Endodermal cell (in vitro differentiated cells): ENCODE results near the gene FAM209B. TPM values are rescaled to one million over a fixed set of nuclear protein-coding genes. Genes with fewer than 3 reads are reported as not detected.

Experiments
- DNase-seq: peaks from one replicate; pipeline ENCODE4 v3.0.0-alpha.2; 2017
- H3K27ac ChIP-seq: 2 replicates; pipeline ENCODE4 v1.5.1; 2013; ENCODE audit warnings: mild to moderate bottlenecking, low read depth, low read length, moderate library complexity
- H3K27me3 ChIP-seq: 2 replicates; pipeline ENCODE4 v1.6.1; 2013; ENCODE audit warnings: mild to moderate bottlenecking, low read length, moderate library complexity; ENCODE audit not compliant: insufficient read depth, control insufficient read depth, poor library complexity, severe bottlenecking
- H3K36me3 ChIP-seq: 2 replicates; pipeline ENCODE4 v1.7.0; 2013; ENCODE audit warnings: mild to moderate bottlenecking, low read length, moderate library complexity; ENCODE audit not compliant: control insufficient read depth, insufficient read depth
- H3K4me1 ChIP-seq: one replicate; pipeline ENCODE4 v1.7.0; 2013; ENCODE audit warnings: low read length; ENCODE audit not compliant: control insufficient read depth, insufficient read depth
- H3K4me3 ChIP-seq: 2 replicates; pipeline ENCODE4 v1.5.1; 2013; ENCODE audit warnings: mild to moderate bottlenecking, low read length, moderate library complexity
- H3K9ac ChIP-seq: 2 replicates; pipeline ENCODE4 v1.6.1; 2013; ENCODE audit warnings: mild to moderate bottlenecking, low read length, moderate library complexity; ENCODE audit not compliant: poor library complexity, severe bottlenecking; ENCODE audit errors: extremely low read depth
- H3K9me3 ChIP-seq: 2 replicates; pipeline ENCODE4 v1.6.1; 2013; ENCODE audit warnings: mild to moderate bottlenecking, low read length, moderate library complexity; ENCODE audit not compliant: control insufficient read depth
- H3K27ac Mint-ChIP-seq: 2 replicates; pipeline ENCODE4 v1.8.0; 2020; ENCODE audit warnings: mixed read lengths
- H3K27me3 Mint-ChIP-seq: 2 replicates; pipeline ENCODE4 v1.8.0; 2021; ENCODE audit warnings: mild to moderate bottlenecking, mixed read lengths; ENCODE audit not compliant: insufficient read depth
- H3K36me3 Mint-ChIP-seq: 2 replicates; pipeline ENCODE4 v1.8.0; 2020; ENCODE audit warnings: low read depth, mixed read lengths
- H3K4me1 Mint-ChIP-seq: 2 replicates; pipeline ENCODE4 v1.8.0; 2020; ENCODE audit warnings: mixed read lengths
- H3K4me3 Mint-ChIP-seq: 2 replicates; pipeline ENCODE4 v1.8.0; 2020; ENCODE audit warnings: mild to moderate bottlenecking, moderate library complexity, mixed read lengths
- H3K9me3 Mint-ChIP-seq: 2 replicates; pipeline ENCODE4 v1.8.0; 2020; ENCODE audit warnings: mild to moderate bottlenecking, mixed read lengths
- WGBS, 2 experiments: methylation state at CpG; one replicate each; pipeline versions ENCODE4 v1.1.5 to v1.1.7; 2013; ENCODE audit warnings: missing lambda C conversion rate in 2 of 2, mixed read lengths in 1 of 2; ENCODE audit not compliant: insufficient coverage in 1 of 2, insufficient read length in 1 of 2; 5-methylcytosine and 5-hydroxymethylcytosine counted together
- total RNA-seq, 2 donors: library from RNA; stranded (reverse); fragmentation: NEBNext Ultra II Directional in 1 of 2; extraction: Animal tissue kit (Norgen Biotek cat#: 25700) in 1 of 2; gene quantifications; 2 replicates in 1 of 2; 3 replicates in 1 of 2; pipeline ENCODE4 v1.2.1, GENCODE V29; 2021
- TF ChIP-seq, protein P1 (sequence below): fragments of 200-600 bp; sonication (generic); conservative IDR thresholded peaks from 2 replicates; pipeline ENCODE4 v1.5.0; 2021; ENCODE audit warnings: antibody characterized with exemption, mild to moderate bottlenecking

FAM209B gene
- total RNA-seq, 2 donors from 2014 or later = 0.77 TPM; not detected in 1

DNA sequence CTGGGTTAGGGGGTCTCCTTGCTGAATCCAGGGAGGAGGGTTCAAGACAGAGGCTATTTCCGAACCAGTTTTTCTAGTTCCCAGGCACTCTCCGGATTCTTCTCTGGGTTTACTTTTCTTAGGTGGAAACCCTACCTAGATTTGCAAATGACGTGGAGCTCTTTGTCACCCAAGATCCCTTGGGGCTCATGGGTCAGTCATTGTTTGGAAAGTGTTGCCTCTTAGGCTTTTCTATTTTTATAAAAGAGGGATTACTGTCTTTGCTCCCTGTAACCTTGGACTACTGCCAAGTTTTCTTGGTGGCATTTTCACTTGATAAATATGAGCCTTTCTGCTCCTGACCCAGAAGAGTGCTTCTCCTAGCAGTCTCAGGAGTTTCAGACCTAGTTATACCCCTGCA lies 33.6 kb downstream of the FAM209B start:
- Mint-ChIP-seq H3K4me3 (no peak overlapping the region), H3K27me3 (peaks cover 4% of the 10 kb centered on the region), H3K27ac (no peak overlapping the region), H3K4me1 (peaks cover 5% of the 10 kb centered on the region), H3K36me3 (no peaks in the 10 kb centered on the region), H3K9me3 (peaks cover 1% of the 10 kb centered on the region)
- TF ChIP-seq, protein P1, sequence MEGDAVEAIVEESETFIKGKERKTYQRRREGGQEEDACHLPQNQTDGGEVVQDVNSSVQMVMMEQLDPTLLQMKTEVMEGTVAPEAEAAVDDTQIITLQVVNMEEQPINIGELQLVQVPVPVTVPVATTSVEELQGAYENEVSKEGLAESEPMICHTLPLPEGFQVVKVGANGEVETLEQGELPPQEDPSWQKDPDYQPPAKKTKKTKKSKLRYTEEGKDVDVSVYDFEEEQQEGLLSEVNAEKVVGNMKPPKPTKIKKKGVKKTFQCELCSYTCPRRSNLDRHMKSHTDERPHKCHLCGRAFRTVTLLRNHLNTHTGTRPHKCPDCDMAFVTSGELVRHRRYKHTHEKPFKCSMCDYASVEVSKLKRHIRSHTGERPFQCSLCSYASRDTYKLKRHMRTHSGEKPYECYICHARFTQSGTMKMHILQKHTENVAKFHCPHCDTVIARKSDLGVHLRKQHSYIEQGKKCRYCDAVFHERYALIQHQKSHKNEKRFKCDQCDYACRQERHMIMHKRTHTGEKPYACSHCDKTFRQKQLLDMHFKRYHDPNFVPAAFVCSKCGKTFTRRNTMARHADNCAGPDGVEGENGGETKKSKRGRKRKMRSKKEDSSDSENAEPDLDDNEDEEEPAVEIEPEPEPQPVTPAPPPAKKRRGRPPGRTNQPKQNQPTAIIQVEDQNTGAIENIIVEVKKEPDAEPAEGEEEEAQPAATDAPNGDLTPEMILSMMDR = no peak
- no peaks in the 10 kb centered on the region for H3K4me1 ChIP-seq
- no peak overlapping the region for H3K4me3 ChIP-seq
- 89 to 95% methylated on average over 3 of the region's 3 CpGs for WGBS, 2 experiments
- no peaks in the 10 kb centered on the region for H3K36me3 ChIP-seq
- H3K27me3 ChIP-seq = no peaks in the 10 kb centered on the region
- DNase-seq = no peak
- H3K9me3 ChIP-seq = no peaks in the 10 kb centered on the region
- no peak overlapping the region for H3K9ac ChIP-seq
- H3K27ac ChIP-seq = no peak overlapping the region

DNA sequence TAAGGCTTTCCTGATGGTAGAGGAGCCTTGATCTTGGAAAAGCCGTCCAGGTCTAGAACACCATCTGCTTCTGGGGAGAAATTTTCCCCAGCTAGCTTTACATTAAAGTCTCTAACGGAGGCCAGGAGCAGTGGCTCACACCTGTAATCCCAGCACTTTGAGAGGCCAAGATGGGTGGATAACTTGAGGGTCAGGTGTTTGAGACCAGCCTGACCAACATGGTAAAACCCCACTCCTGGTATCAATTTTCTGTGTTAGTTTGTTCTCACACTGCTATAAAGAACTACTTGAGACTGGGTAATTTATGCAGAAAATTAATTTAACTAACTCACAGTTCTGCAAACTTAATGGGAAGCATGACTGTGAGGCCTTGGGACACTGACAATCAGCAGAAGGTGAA lies 37.8 kb downstream of the FAM209B start:
- no peaks in the 10 kb centered on the region for H3K27me3 ChIP-seq
- no peaks in the 10 kb centered on the region for H3K36me3 ChIP-seq
- Mint-ChIP-seq H3K27ac (no peak overlapping the region), H3K9me3 (peaks cover 1% of the 10 kb centered on the region), H3K4me1 (peaks cover 13% of the 10 kb centered on the region), H3K4me3 (no peak overlapping the region), H3K36me3 (no peaks in the 10 kb centered on the region), H3K27me3 (peaks cover 9% of the 10 kb centered on the region)
- H3K4me1 ChIP-seq = peaks cover 3% of the 10 kb centered on the region
- H3K4me3 ChIP-seq = no peak overlapping the region
- 0% methylated on average over 1 to 2 of the region's 2 CpGs for WGBS, 2 experiments
- H3K9ac ChIP-seq = no peak overlapping the region
- H3K9me3 ChIP-seq = no peaks in the 10 kb centered on the region
- H3K27ac ChIP-seq = no peak overlapping the region
- DNase-seq = no peak
- TF ChIP-seq, protein P1 = no peak

DNA sequence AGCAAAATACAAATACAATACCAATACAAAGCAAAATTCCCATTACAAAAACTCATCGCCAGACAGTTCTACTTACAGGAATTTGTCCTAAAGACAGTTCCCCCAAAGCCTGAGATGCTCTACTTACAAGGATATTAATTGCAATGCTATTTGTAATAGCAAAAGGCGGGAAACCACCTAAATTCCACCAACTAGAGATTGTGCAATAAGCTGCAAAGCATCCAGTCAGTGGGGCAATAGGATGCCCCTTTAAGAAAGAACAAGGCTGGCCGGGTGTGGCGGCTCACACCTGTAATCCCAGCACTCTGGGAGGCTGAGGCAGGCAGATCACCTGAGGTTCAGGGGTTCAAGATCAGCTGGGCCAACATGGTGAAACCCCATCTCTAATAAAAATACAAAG lies 39.1 kb downstream of the FAM209B start:
- Mint-ChIP-seq H3K4me1 (peaks cover 9% of the 10 kb centered on the region), H3K9me3 (peaks cover 1% of the 10 kb centered on the region), H3K4me3 (no peak overlapping the region), H3K27me3 (peaks cover 9% of the 10 kb centered on the region), H3K36me3 (no peaks in the 10 kb centered on the region), H3K27ac (no peak overlapping the region)
- Histone ChIP-seq H3K9me3 (no peaks in the 10 kb centered on the region), H3K27ac (no peak overlapping the region), H3K9ac (no peak overlapping the region), H3K36me3 (no peaks in the 10 kb centered on the region), H3K27me3 (no peaks in the 10 kb centered on the region), H3K4me1 (peaks cover 3% of the 10 kb centered on the region), H3K4me3 (no peak overlapping the region)
- TF ChIP-seq, protein P1 = no peak
- WGBS, 2 experiments = 97 to 100% methylated on average over 1 to 4 of the region's 4 CpGs
- DNase-seq = no peak
